GM12872 (cell line): ENCODE data around the gene FIGN.

ENCODE experiments used
- TF ChIP-seq, protein P1 (sequence below): IDR thresholded peaks from 3 replicates; pipeline ENCODE4 v1.5.1; 2011; ENCODE audit warnings: low read depth, mild to moderate bottlenecking, low read length, moderate library complexity; ENCODE audit not compliant: insufficient read depth

Gene FIGN

GRCh38 chr2:163652751-163653150 lies 83.1 kb downstream of the FIGN start:
- TF ChIP-seq, protein P1, sequence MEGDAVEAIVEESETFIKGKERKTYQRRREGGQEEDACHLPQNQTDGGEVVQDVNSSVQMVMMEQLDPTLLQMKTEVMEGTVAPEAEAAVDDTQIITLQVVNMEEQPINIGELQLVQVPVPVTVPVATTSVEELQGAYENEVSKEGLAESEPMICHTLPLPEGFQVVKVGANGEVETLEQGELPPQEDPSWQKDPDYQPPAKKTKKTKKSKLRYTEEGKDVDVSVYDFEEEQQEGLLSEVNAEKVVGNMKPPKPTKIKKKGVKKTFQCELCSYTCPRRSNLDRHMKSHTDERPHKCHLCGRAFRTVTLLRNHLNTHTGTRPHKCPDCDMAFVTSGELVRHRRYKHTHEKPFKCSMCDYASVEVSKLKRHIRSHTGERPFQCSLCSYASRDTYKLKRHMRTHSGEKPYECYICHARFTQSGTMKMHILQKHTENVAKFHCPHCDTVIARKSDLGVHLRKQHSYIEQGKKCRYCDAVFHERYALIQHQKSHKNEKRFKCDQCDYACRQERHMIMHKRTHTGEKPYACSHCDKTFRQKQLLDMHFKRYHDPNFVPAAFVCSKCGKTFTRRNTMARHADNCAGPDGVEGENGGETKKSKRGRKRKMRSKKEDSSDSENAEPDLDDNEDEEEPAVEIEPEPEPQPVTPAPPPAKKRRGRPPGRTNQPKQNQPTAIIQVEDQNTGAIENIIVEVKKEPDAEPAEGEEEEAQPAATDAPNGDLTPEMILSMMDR: no peak

- TF ChIP-seq, protein P1: no peak
Measured at GRCh38 chr2:163649080-163649479, 86.7 kb downstream of the FIGN start.

- TF ChIP-seq, protein P1: no peak
Measured at GRCh38 chr2:163647300-163647699, 88.5 kb downstream of the FIGN start.

DNA sequence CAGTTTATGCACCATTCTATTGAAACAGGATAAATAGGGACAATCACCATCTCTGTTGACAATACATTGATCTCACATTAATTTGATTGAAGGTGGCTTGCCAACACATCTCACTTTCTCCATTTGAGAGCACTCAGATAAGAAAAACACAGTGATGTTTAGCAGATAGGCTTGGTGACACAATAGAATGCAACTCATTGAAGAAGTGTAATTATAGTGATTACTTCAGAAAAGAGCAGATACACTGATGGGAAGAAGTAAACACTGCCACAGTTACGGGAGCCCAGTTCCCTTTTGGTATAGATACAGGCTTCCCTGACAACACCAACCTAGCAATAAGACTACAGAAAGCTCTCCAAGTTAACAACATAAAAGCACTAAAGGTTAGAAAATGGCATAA lies 89.1 kb downstream of the FIGN start:
- TF ChIP-seq, protein P1: no peak

DNA sequence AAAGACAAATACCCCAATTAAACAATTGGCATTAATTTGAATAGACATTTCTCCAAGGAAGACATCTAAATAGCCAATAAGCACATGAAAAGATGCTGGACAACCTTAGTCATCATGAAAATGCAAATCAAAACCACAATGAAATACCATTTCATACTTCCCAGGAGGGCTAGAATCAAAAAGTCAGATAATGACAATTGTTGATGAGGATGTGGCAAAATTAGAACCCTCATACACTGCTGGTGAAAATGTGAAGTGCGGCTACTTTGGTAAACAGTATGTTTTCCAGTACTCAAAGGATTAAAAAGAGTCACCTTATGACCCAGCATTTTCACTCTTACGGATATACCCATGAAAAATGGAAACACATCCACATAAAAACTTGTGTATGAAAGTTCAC lies 91.6 kb downstream of the FIGN start:
- TF ChIP-seq, protein P1: no peak

GRCh38 chr2:163641986-163642385 lies 93.8 kb downstream of the FIGN start:
- TF ChIP-seq, protein P1: no peak

DNA sequence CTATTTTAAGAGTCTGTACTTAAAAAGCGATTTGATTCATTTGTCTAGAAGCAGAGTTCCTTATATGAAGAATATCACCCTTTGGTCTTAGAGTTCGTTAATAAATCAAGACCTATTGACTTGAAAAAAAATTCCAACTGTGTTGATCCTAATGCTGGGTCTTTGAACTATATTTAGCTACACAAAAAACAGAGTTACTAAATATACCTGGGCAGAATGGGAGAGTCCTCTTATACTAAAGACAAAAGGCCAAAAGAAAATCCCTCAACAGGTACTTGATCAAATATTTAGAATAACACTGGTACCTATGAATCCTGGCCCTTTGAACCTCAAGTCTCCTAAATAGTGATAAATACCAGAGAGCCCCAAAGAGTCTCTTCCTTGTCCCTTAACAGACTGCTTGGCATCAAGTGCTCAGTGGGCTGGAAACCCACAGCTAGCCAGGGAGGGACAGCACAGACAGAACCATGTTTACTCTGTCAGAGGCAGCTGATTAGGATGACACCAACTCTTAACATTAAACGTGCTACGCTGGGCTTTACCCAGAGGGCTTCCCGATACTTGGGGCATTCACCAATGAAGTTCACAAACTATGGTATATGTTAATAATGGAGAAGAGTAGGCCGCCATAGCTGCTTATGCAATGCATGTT lies 95.1 kb downstream of the FIGN start:
- TF ChIP-seq, protein P1: no peak

GRCh38 chr2:163637871-163638270 lies 97.9 kb downstream of the FIGN start:
- TF ChIP-seq, protein P1: no peak
